HG02981 (cell line): Measurements from ENCODE around the gene INPP5F.

Experiments used
- ATAC-seq: cut with Tn5 transposase; IDR thresholded peaks from one replicate; pipeline ENCODE4 v1.9.1; 2021; ENCODE audit warnings: mild to moderate bottlenecking, moderate library complexity; ENCODE audit not compliant: unreplicated experiment

Gene INPP5F

GRCh38 chr10:119725828-119726675, at the start of gene INPP5F:
Gene INPP5F (plus strand): TSS chr10:119726050. CDS start chr10:119726263, 213 bp downstream.
- ATAC-seq: peak; percentile 90

- ATAC-seq: no peak
Observed at GRCh38 chr10:119677126-119677525, 48.7 kb upstream of the INPP5F start.

- ATAC-seq: no peak
Observed at GRCh38 chr10:119677904-119678755, 47.7 kb upstream of the INPP5F start.

GRCh38 chr10:119679480-119679829, 46.4 kb upstream of the INPP5F start:
- no peak for ATAC-seq

- no peak for ATAC-seq
Observed at GRCh38 chr10:119680050-119680449, 45.8 kb upstream of the INPP5F start.

- no peak for ATAC-seq
Observed at GRCh38 chr10:119680650-119681081, 45.2 kb upstream of the INPP5F start.

GRCh38 chr10:119686465-119687191, 39.2 kb upstream of the INPP5F start:
- peak; percentile 84 for ATAC-seq

GRCh38 chr10:119687192-119688032, 38.4 kb upstream of the INPP5F start:
- ATAC-seq: no peak

- no peak for ATAC-seq
Observed at GRCh38 chr10:119688033-119688508, 37.8 kb upstream of the INPP5F start.

GRCh38 chr10:119689016-119689580, 36.8 kb upstream of the INPP5F start:
- ATAC-seq: no peak

- no peak for ATAC-seq
Observed at GRCh38 chr10:119691726-119692125, 34.1 kb upstream of the INPP5F start.

- ATAC-seq: peak; percentile 63
Observed at GRCh38 chr10:119693262-119693957, 32.4 kb upstream of the INPP5F start.

- no peak for ATAC-seq
Observed at GRCh38 chr10:119694608-119695007, 31.2 kb upstream of the INPP5F start.

- peak; percentile 51 for ATAC-seq
Observed at GRCh38 chr10:119700321-119700954, 25.4 kb upstream of the INPP5F start.

GRCh38 chr10:119701861-119702260, 24.0 kb upstream of the INPP5F start:
- ATAC-seq: no peak

GRCh38 chr10:119702583-119702982, 23.3 kb upstream of the INPP5F start:
- ATAC-seq: no peak

- no peak for ATAC-seq
Observed at GRCh38 chr10:119703903-119704508, 21.8 kb upstream of the INPP5F start.

- ATAC-seq: peak; percentile 52
Observed at GRCh38 chr10:119705434-119705831, 20.4 kb upstream of the INPP5F start.
